Nephron progenitor cell (in vitro differentiated cells): Measurements from ENCODE around the gene TMEM165.

Experiments
- DNase-seq: peaks from one replicate; pipeline ENCODE4 v3.0.0; 2021
- H3K27ac Mint-ChIP-seq: 2 replicates; pipeline ENCODE4 v1.8.0; 2021; ENCODE audit warnings: mild to moderate bottlenecking, moderate library complexity, mixed read lengths
- H3K27me3 Mint-ChIP-seq: 2 replicates; pipeline ENCODE4 v1.8.0; 2021; ENCODE audit warnings: mild to moderate bottlenecking, low read depth, mixed read lengths; ENCODE audit not compliant: poor library complexity
- H3K36me3 Mint-ChIP-seq: 2 replicates; pipeline ENCODE4 v1.8.0; 2021; ENCODE audit warnings: low read depth, mixed read lengths
- H3K4me1 Mint-ChIP-seq: 2 replicates; pipeline ENCODE4 v1.8.0; 2021; ENCODE audit warnings: mixed read lengths
- H3K4me3 Mint-ChIP-seq: 2 replicates; pipeline ENCODE4 v1.8.0; 2021; ENCODE audit warnings: mild to moderate bottlenecking, moderate library complexity, mixed read lengths
- H3K9me3 Mint-ChIP-seq: 2 replicates; pipeline ENCODE4 v1.8.0; 2021; ENCODE audit warnings: mild to moderate bottlenecking, moderate library complexity, mixed read lengths
- TF ChIP-seq, protein P1 (sequence below): fragments of 200-600 bp; sonication (generic); IDR thresholded peaks from 2 replicates; pipeline ENCODE4 v1.5.0; 2021; ENCODE audit warnings: antibody characterized with exemption

Gene TMEM165

DNA sequence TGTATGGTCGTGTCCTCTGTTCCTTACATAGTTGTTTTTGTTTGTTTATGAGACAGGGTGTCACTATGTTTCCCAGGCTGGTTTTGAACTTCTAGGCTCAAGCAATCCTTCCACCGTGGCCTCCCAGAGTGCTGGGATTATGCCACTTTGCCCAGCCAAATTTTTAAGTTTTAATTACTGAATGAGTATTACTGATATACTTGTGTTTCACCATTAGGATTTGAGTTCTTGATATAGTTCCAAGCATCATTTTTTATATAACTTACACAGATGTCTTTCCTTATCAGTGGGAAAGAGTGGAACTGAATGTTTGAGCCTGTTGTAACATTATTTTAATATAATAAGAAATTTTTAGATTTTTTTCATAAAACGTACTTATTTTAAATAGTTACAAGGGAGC lies 20.4 kb downstream of the TMEM165 start:
- no peak overlapping the region for H3K27ac Mint-ChIP-seq
- DNase-seq: no peak
- no peaks in the 10 kb centered on the region for H3K27me3 Mint-ChIP-seq
- H3K36me3 Mint-ChIP-seq: peaks cover 49% of the 10 kb centered on the region
- H3K4me1 Mint-ChIP-seq: peaks cover 5% of the 10 kb centered on the region
- H3K9me3 Mint-ChIP-seq: no peaks in the 10 kb centered on the region
- no peak overlapping the region for H3K4me3 Mint-ChIP-seq
- TF ChIP-seq, protein P1, sequence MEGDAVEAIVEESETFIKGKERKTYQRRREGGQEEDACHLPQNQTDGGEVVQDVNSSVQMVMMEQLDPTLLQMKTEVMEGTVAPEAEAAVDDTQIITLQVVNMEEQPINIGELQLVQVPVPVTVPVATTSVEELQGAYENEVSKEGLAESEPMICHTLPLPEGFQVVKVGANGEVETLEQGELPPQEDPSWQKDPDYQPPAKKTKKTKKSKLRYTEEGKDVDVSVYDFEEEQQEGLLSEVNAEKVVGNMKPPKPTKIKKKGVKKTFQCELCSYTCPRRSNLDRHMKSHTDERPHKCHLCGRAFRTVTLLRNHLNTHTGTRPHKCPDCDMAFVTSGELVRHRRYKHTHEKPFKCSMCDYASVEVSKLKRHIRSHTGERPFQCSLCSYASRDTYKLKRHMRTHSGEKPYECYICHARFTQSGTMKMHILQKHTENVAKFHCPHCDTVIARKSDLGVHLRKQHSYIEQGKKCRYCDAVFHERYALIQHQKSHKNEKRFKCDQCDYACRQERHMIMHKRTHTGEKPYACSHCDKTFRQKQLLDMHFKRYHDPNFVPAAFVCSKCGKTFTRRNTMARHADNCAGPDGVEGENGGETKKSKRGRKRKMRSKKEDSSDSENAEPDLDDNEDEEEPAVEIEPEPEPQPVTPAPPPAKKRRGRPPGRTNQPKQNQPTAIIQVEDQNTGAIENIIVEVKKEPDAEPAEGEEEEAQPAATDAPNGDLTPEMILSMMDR: no peak

DNA sequence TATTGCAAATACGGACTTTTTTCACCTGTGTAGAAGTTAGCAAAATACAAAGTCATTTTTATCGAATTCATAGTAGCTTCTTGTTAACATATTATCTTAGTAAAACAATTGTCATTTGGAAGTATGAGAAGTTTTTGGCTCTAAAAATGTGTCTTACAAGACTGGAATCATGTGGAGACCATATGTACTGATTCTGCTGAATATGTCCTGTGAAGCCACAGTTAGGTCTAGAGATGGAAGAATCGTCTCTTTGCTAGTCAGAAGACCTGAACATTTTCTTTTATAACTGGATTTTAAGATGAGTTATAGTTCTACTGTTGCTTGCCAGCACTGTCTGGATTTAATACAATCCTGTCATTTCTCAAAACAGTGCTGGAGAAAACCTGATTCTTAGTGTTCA lies 29.0 kb downstream of the TMEM165 start:
- DNase-seq: no peak
- H3K36me3 Mint-ChIP-seq: peaks cover 70% of the 10 kb centered on the region
- no peaks in the 10 kb centered on the region for H3K27me3 Mint-ChIP-seq
- H3K4me3 Mint-ChIP-seq: no peak overlapping the region
- H3K9me3 Mint-ChIP-seq: no peaks in the 10 kb centered on the region
- H3K4me1 Mint-ChIP-seq: no peaks in the 10 kb centered on the region
- TF ChIP-seq, protein P1: no peak
- no peak overlapping the region for H3K27ac Mint-ChIP-seq

DNA sequence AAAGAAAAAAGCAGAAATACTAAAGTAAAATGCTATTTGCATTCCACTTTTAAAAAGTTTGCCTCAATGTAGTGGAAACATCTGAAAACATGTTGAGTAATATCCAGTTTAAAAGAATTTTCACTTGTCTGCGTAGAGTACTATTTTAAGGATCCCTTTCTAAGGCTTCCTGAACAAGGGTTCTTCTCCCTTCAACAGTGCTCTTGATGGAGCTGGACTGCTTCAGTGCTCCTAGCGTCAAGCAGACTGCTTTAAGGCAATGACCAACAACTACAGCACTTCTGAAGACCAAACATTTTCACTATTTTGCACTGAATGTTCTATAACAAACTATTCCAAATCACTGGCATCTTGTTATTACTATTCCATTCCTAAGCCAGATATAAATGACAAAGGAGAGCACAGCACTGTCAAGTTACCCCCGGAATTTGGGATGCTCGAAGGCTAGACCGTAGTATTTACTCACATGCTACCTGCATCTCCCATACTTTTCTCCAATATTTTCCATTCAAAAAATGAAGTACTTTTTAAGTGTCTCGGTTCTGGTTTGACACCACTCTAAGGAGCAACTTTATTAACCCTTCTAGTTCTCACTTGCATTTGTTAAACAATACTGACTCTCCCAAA lies 36.1 kb downstream of the TMEM165 start:
- no peak overlapping the region for H3K4me3 Mint-ChIP-seq
- no peak for DNase-seq
- peak overlapping the region; percentile 62 for H3K27ac Mint-ChIP-seq
- TF ChIP-seq, protein P1: no peak
- H3K27me3 Mint-ChIP-seq: no peaks in the 10 kb centered on the region
- H3K4me1 Mint-ChIP-seq: no peaks in the 10 kb centered on the region
- H3K9me3 Mint-ChIP-seq: no peaks in the 10 kb centered on the region
- H3K36me3 Mint-ChIP-seq: peaks cover 53% of the 10 kb centered on the region

DNA sequence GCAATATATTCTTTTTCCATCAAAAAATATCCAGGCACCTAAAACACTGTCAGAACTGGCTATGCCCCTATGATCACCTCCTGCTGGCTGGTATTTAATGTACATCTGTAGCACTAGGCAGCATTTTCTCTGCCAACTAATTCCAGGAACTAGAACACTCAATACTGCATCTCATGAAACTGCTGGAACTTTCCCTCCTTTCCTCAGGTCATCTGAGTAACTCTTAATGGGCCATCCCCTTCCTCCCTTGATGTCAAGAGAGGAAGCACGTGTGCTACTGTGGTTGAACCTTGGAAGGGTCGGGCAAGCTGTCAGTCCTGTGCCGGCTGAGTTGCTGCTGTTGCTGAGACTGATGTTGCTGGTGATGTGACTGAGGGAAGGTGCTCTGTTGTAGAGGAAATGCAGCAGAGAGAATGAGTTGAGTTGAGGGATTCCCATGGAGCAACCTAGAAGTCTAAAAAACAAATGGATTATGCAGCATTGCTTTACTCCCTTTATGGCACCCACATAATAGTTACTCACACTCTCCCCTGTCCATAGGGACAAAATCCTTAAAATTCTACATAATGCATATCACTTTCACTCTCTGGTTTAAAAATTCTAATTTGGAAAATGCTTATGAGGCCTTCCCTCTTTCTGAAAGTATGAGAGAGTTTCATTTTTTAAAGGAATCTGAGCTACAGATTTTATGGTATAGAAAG lies 39.5 kb downstream of the TMEM165 start:
- no peaks in the 10 kb centered on the region for H3K27me3 Mint-ChIP-seq
- TF ChIP-seq, protein P1: no peak
- no peaks in the 10 kb centered on the region for H3K9me3 Mint-ChIP-seq
- DNase-seq: no peak
- peak overlapping the region; percentile 37 for H3K27ac Mint-ChIP-seq
- no peak overlapping the region for H3K4me3 Mint-ChIP-seq
- H3K36me3 Mint-ChIP-seq: peaks cover 56% of the 10 kb centered on the region
- no peaks in the 10 kb centered on the region for H3K4me1 Mint-ChIP-seq

DNA sequence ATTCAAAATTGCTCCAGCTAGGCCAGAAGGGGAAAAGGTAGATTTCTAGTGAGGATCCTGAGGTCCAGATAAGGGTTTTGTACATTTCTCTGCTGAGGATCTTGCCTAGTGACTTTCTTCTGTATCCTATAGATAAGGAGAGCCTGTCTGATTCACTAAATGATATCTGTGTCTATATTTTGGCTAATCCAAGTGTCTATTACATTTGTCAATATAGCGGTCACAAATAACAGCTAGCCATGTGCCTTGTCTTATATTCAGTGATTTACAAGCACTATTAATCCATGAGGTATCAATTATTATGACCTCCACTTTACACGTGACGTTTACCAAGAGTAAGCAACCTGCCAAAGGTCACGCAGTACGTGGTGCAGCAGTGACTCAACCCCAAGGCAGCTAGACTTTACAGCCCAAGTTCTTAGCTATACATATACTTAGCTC lies 41.6 kb downstream of the TMEM165 start:
- DNase-seq: no peak
- Mint-ChIP-seq H3K9me3 (no peaks in the 10 kb centered on the region), H3K4me3 (no peak overlapping the region), H3K27me3 (no peaks in the 10 kb centered on the region), H3K4me1 (no peaks in the 10 kb centered on the region), H3K27ac (no peak overlapping the region), H3K36me3 (peaks cover 62% of the 10 kb centered on the region)
- TF ChIP-seq, protein P1: no peak

DNA sequence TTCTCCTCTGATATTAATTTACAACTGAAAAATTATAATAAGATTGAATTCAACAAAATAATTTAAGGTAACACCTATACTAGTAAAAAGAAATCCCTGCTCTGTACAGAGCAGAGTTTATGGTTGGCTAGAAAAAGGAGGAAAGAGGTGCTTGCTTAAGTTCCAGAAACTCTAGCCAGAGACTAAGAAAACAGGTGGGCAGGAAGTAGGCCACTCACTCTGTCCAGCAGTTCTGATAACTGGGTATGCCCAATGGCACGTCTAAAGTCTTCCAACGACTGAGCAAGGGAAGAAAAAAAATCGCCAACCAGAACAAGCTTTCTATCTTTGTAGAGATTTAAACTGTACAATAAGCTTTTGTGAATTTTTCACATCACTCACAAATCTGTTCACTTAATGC lies 42.1 kb downstream of the TMEM165 start:
- Mint-ChIP-seq H3K4me1 (no peaks in the 10 kb centered on the region), H3K27ac (peak overlapping the region; percentile 74)

More for the DNA sequence above, 42.1 kb downstream of the TMEM165 start:
- TF ChIP-seq, protein P1: no peak
- DNase-seq: no peak
- H3K27me3 Mint-ChIP-seq: no peaks in the 10 kb centered on the region
- no peak overlapping the region for H3K4me3 Mint-ChIP-seq
- H3K9me3 Mint-ChIP-seq: no peaks in the 10 kb centered on the region
- H3K36me3 Mint-ChIP-seq: peaks cover 65% of the 10 kb centered on the region
